HG02623 (cell line): ENCODE measurements around the gene CHEK2.
A peak's percentile ranks its signal among the peaks of the same experiment; 100 is the strongest.
"Not testable (repeated sequence)": the region's sequence is repeated elsewhere in the genome, so short reads cannot be mapped to it uniquely, and the experiment has no call there.

ENCODE experiments used
- ATAC-seq: cut with Tn5 transposase; IDR thresholded peaks from one replicate; pipeline ENCODE4 v1.9.1; 2021; ENCODE audit warnings: moderate library complexity; ENCODE audit not compliant: unreplicated experiment

The CHEK2 gene

DNA sequence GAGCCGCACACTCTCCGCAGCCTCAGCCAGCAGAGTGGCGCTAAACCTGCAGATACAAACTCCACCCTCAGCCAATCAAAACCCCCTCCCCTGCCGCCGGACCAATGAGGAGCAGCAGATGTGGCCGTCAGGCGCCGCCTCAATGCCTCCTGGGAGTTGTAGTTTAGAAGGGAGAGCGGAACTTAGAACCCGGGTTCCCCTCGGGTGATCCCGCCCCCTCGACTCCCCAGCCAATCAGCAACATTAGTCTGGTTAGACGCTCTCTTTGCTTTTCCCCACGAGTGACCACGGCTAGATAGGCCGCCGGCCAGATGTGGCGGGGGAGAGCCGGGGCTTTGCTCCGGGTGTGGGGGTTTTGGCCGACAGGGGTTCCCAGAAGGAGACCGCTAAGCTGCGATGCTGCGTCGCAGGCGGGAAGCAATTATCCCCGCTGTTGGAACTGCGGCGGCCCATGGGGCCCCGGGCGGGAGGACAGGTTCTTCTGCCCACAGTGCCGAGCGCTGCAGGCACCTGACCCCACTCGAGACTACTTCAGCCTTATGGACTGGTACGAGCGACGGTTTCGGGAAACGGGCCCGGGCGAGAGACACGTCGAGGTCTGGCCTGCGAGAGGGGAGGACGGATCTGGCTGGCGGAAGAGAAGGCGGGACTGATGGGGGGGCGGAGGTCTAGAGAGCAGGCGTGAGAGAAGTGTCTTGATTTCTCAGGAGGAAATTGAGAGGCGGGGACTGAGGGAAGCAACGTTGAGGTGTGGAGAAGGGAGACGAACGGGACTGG, at the start of gene CHEK2, which contains the start of gene HSCB:
CHEK2 (minus strand) TSS at position 36 of the 777 bp plus-strand sequence. CDS start 7,099 bp downstream, outside the sequence.
HSCB (plus strand) TSS at position 255 of the 777 bp plus-strand sequence; CDS start at position 312, 57 bp downstream.
- ATAC-seq: peak; percentile 91

DNA sequence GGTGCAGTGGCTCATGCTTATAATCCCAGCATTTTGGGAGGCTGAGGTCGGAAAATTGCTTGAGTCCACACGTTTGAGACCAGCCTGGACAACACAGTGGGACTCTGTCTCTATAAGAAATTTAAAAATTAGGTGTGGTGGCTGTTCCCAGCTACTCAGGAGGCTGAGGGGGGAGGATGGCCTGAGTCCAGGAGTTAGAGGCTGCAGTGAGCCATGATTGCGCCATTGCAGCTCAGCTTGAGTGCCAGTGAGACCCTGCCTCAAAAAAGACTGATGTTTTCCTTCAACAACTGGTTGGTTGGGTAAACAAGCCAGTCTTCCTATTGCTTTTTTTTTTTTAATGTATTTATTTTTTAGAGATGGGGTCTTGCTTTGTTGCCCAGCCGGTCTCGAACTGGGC, 49.5 kb upstream of the CHEK2 start:
- ATAC-seq: no peak

DNA sequence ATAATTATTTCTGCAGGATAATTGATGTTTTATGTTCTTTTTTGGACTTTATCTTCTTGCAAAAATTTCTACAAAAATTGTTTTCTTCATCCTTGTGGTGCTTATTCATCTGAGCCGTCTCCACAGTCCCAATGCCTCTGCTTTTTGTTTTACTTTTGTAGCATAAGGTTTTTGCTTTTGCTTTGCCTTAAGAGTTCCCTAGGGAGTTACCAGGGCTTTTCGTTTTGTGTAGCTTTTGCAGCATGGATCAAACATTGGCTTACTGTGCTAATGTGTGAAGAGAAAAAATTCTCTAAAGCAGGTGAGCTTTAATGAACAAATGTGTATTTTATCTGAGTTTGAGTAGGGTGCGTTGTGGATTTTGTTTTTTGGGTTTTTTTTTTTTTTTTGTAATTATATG, 47.0 kb upstream of the CHEK2 start:
- no peak for ATAC-seq

DNA sequence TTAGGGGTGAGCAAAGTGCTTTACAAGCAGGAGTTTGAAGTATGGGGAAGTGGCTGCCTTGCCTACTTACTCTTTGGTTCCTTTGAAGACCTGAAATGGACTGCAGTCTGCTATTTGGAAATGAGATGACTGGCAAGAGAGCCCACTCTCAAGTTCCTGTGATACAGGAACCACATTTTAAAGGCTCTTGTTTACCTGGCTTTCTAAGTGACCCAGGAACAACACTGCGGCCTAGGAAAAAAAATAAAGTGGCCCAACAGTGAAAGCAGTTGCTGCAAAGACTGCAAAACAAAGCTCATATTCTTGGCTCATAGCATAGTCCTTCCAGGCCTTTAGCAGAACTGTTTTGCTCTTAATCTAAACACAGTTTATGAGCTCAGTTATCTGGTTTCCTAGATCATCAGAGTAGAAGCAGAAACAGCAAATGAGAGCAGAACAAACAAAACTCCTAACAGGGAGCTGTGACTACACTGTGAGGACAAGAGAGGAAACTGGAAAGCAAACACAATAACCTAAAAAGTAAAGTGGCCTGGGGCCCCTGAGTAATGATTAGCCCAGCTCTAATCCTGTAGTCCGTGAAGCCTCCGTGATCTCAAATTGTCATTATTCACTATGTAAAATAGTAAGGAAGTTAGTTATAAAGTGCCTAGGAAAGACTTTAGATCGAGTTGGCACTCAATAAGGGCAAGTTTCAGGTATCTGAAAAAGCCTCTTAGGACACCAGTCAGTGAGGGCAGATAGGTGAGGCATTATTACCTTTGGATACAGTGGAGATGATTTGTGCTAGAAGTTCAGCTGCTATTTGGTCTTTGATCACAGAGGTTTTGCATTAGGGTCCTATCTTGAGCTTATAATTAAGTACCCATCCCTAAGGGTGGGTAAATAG, 42.4 kb upstream of the CHEK2 start:
- no peak for ATAC-seq

DNA sequence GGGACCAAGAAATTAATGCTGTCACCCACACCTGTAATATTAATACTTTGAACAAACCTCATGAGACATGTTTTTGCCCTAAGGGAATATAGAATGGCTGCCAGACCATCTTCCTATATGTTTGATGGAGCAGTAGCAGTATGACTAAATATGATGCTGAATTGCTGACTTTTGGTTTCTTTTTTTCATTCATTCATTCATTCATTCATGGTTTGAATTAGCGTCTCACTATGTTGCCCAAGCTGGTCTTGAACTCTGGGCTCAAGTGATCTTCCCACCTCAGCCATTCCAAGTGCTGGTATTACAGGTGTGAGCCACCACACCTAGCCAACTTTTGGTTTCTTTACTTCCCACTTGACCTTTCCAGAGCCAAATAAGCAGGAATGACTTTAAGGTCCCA, 38.7 kb upstream of the CHEK2 start:
- ATAC-seq: no peak

DNA sequence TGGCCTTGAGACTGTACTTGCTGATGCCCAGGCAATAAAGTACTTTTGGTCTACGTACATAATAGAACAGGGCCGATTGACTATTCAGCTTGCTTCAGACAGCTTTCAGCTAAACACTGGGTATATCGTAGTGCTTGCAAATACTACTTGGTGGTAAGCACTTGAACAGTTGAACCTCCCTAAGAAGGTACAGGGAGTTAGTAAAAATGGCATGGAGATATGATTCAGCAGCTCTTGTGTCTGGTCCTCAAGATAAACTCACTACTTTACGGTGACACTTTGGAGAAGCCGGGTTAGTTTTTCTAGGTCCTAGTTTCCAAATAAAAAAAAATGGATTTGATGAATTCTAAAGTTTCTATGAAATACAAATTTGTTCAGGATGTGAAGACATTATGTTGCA, 38.2 kb upstream of the CHEK2 start:
- no peak for ATAC-seq

DNA sequence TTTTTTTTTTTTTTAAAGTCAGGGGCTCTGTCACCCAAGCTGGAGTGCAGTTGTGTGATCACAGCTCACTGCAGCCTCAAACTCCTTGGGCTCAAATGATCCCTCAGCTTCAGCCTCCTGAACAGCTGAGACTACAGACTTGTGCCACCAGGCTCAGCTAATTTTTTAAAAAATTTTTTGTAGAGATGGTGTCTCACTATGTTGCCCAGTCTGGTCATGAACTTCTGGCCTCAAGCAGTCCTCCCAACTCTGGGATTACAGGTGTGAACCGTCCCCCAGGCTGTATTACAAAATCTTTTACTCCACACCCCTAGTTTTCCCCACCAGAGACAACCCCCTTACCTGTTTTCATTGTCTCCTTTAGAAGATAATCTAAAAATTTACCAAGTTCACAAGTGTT, 32.8 kb upstream of the CHEK2 start:
- no peak for ATAC-seq

DNA sequence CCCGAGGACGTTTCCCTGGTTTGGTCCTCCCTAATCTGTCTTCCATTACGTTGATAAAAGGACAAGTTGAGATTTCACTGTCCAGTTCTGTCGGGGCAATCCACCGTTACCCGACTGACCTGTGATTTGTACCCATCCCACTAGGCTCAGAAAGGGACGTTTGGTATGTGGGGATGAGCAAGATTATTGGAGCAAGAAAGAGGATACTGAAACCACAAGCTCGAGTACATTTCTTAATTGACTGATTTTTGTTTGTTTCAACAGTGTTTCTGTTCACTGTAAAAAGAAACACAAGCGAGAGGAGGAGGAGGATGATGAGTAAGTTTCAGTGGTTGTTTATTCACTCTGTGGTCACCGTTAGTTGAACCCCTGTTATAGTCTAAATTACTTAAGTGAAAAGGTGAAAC, 31.8 kb upstream of the CHEK2 start:
- no peak for ATAC-seq

DNA sequence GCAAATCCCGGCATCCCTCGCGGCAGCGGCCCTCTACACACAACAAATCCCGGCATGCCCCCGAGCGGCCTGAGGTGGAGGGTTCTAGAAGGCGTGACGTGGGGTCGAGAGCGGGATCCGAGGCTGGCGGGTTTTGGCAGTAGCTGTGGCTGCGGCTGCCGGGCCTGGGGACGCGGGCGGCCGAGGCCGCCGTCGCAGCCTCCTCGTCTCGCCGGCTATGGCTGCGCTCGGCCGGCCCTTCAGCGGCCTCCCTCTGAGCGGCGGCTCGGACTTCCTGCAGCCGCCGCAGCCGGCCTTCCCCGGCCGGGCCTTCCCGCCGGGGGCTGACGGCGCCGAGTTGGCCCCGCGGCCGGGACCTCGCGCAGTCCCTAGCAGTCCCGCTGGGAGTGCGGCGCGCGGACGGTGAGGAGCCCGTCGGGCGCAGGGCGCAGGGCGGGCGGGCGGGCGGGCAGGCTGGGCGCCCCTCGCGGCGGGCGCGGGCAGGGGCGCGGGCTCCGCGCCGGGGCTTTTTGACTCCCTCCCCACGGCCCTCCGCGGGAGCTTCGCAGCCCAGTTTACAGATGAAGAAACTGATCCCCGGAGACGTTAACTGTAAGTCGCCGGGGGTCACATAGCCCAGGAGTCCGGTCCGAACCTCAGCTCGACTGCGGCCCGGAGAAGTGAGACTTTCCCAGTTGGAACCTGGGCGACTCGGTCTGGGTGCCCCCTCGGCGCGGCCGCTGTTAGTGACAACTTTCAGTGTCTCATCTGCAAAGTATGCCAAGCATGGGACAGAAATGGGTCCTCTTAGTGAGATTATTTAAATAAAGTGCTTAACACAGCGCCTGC, 31.2 kb upstream of the CHEK2 start, which contains the start of gene CCDC117:
CCDC117 (plus strand) TSS at position 63 of the 828 bp plus-strand sequence; CDS start at position 218, 155 bp downstream.
- peak; percentile 84 for ATAC-seq

DNA sequence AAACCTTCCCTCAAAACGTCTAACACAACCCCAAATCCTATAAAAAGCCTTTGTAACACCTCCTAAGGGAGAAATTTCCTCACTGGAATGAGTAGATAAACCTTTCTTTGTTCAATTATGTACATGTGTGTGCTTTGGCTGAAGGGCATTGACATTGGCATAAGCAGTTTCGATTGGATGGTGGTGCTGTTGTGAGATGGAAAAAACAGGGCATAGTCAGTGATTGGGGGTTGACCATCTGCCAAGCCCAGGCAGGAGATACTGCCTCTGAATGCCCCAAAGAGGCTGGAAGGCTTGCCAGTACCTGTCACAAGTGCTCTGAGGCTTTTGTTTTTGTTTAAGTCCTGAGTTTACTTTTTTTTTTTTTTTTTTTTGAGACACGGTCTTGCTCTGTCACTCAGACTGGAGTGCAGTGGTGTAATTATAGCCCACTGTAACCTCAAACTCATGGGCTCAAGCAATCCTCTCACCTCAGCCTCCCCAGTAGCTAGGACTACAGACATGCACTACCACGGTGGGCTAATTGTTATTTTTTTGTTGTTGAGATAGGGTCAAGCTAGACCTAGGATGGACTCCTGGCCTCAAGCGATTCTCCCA, 29.7 kb upstream of the CHEK2 start:
- no peak for ATAC-seq

DNA sequence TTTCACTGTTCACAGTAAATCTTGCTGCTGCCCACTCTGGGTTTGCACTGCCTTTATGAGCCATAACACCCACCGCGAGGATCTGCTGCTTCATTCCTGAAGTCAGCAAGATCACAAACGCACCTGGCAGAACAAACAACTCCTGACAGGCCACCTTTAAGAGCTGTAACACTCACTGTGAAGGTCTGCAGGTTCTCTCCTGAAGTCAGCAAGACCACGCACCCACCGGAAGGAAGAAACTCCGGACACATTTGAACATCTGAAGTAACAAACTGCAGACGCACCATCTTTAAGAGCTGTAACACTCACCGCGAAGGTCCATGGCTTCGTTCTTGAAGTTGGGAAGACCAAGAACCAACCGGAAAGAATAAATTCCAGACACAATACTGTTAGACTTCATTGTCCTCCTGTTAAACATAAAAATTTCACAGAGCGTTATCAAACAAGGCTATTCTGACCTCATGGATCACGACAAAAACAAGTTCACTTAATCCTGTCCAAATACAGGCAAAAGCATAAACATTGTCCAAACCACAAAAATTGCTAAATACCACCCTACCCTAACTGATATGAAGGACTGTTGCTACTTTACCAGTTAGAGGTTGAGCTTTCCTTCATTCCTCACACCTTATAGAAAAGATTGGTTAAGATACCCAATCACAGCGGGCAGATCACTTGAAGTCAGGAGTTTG, 27.9 kb upstream of the CHEK2 start:
- ATAC-seq: no peak

DNA sequence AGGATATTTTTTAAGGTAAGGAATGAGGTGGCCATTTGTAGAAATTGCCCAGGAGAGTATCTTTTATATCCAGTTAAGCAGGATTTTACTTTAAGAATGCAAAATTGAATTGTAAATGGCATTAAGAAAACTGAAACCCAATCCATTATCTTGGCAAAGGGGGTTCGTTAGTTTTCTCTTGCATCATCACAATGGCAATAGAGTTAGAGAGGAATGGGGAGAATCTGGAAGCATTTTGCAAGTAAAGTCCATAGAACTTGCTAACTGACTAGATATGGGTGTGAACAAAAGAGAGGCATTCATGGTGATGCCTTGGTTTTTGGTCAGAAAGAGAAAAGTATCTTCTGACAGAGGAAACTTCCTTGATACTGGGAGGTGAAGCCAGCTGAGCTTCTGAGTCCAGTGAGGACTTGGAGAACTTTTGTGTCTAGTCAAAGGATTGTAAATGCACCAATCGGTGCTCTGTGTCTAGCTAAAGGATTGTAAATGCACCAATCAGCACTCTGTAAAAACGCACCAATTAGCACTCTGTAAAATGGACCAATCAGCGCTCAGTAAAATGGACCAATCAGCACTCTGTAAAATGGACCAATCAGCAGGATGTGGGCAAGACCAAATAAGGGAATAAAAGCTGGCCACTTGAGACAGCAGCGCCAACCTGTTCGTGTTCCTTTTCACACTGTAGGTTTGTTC, 27.2 kb upstream of the CHEK2 start:
- ATAC-seq: no peak

DNA sequence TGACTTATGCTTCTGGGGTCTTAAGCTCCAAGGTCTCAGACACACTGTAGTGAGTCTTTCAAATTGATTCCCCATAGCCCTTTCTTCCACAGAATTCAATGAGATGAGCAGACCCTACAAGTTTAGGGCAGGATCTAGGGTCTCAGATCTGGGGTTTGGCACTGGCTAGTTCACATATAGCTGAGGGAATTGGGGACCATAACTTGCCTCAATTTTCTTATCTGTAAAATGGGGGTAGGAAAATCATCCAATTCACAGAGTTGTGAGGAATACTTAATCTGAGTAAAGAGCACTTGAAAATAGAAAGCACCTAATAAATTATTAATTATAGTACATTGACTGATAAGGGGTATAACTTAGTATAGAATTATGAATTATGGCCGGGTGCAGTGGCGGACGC, 25.0 kb upstream of the CHEK2 start:
- ATAC-seq: no peak

DNA sequence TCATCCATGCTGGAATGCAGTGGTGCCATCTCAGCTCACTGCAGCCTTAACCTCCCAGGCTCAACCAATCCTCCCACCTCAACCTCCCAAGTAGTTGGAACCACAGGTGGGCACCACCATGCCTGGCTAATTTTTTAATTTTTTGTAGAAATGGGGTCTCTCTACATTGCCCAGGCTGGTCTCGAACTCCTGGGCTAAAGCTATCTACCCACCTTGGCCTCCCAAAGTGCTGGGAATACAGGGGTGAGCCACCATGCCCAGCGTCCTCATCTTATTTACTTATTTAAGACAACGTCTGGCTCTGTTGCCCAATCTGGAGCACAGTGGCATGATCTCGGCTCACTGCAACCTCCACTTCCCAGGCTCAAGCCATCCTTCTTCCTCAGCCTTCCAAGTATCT, 20.4 kb upstream of the CHEK2 start:
- ATAC-seq: not testable (repeated sequence)

DNA sequence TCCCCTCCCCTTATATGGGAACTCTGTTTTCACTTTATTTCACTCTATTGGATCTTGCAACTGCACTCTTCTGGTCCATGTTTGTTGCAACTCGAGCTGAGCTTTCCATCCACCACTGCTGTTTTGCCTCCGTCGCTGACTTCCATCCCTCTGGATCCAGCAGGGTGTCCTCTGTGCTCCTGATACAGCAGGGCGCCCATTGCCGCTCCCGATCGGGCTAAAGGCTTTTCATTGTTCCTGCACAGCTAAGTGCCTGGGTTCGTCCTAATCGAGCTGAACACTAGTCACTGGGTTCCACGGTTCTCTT, 19.8 kb upstream of the CHEK2 start:
- ATAC-seq: no peak

DNA sequence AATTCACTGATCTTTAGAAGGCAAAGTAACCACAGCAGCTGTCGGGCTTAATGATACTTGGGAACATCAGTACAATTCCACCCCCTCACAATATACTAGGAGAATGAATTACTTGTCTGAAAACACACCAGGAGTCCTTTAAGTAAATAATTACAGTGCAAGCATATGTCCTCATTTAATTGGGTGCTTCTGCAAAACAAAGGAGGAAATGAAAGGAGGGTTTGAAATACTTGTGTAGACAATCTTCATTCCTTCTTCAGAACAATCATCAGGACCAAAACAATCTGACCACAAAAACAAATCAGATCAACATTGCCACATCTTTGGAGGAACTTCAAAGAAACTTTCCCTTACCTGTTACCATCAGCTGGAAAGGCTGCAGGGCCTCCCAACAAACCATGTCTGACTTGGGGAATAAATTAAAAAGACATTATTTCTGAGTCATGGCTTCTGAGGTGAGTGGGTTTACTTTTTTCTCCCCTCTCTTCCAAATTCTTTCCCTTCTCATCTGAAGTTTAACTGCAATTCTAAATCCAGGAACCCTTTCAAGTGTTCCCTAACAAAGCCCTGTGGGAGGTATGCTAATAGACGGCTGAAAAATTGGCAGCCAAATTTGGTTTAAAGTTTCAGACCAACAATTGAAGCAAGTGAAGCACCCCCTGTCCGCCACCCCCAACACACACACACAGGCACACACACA, 18.4 kb upstream of the CHEK2 start:
- no peak for ATAC-seq

DNA sequence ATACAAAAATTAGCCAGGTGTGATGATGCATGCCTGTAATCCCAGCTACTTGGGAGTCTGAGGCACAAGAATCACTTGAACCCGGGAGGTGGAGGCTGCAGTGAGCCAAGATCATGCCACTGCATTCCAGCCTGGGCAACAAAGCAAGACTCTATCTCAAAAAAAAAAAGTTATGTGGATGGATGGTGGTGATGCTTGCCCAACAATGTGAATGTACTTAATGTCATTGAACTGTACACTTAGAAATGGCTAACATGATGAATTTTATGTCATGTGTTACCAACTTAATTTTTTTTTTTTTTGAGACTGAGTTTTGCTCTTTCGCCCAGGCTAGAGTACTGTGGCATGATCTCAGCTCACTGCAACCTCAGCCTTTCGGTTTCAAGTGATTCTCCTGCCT, 12.9 kb upstream of the CHEK2 start:
- ATAC-seq: not testable (repeated sequence)

DNA sequence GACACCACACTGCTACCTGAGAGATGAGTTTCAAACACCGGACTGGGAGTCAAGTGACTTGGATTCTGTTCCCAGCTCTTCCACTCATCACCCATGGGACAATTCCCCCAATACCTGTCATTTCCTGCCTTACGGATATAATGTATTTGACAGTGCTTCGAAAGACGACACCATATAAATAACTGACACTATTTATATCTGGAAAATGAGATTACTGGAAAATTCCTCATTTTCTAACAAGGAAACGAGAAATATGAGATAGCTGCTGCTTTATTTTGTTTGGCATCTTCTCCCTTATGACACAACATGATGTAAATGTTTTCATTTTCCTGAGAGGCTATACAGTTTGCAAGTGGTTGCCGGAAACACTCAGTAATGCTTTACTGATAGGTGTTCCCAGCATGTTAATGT, 8.9 kb upstream of the CHEK2 start:
- ATAC-seq: no peak

DNA sequence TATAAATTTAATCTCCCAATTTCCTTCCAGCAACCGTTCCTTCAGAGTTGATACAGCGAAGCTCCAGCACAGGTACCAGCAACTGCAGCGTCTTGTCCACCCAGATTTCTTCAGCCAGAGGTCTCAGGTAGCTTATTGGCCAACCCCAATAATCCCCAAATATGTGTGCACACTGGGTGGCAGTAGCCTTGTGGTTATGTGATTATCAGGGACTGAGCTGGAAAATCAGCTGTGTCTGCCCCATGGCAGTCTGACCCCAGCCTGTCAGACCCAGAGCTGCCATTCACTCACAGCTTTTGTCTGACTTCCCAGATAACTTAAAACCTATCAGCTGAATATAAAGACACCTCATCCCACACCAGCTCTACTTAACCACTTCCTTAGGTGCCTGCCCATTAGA, 2.2 kb upstream of the CHEK2 start:
- ATAC-seq: no peak
